ENCODE measurements around the gene DLG1. TPM values are rescaled to one million over a fixed set of nuclear protein-coding genes. Genes with fewer than 3 reads are reported as not detected.

Gene DLG1
- total and polyA plus RNA-seq, 2 donors from 2014 or later: 19.4 to 101 TPM

GRCh38 chr3:197328198-197328597, 29.8 kb upstream of the DLG1 start:
- Histone ChIP-seq H3K36me3 (ENCODE audit: control insufficient read depth in 2 of 3, insufficient read depth in 3 of 3, low read length in 3 of 3) (no peaks in the 10 kb centered on the region), H3K9ac (ENCODE audit: low read length in 3 of 3) (no peak overlapping the region), H3K4me1 (ENCODE audit: control insufficient read depth in 2 of 3, insufficient read depth in 2 of 3, low read depth in 1 of 3, low read length in 3 of 3) (no peaks in the 10 kb centered on the region), H3K9me3 (ENCODE audit: control insufficient read depth in 2 of 3, insufficient read depth in 1 of 3, low read length in 3 of 3) (no peaks in the 10 kb centered on the region), H3K27me3 (ENCODE audit: control insufficient read depth, insufficient read depth, low read length) (no peaks in the 10 kb centered on the region), H3K27ac (ENCODE audit: low read depth in 2 of 2, low read length in 2 of 2) (no peak overlapping the region), H3K4me3 (ENCODE audit: low read length in 3 of 3) (no peak overlapping the region)
- intact Hi-C loops (cut with DNase I): no loop called here
- TF ChIP-seq CTCF (IDR thresholded peaks at IDR 0.05; ENCODE audit: borderline replicate concordance, extremely low read depth, insufficient read depth): no peak
- FAIRE-seq (no peak), DNase-seq (no peak)

- DNase-seq (no peak), FAIRE-seq (no peak)
- no peak for TF ChIP-seq CTCF (IDR thresholded peaks at IDR 0.05; ENCODE audit: borderline replicate concordance, extremely low read depth, insufficient read depth)
- intact Hi-C loops (cut with DNase I): no loop called here
- H3K4me1 ChIP-seq (ENCODE audit: control insufficient read depth in 2 of 3, insufficient read depth in 2 of 3, low read depth in 1 of 3, low read length in 3 of 3): no peaks in the 10 kb centered on the region
- H3K4me3 ChIP-seq (ENCODE audit: low read length in 3 of 3): no peak overlapping the region
- no peaks in the 10 kb centered on the region for H3K9me3 ChIP-seq (ENCODE audit: control insufficient read depth in 2 of 3, insufficient read depth in 1 of 3, low read length in 3 of 3)
- H3K27me3 ChIP-seq (ENCODE audit: control insufficient read depth, insufficient read depth, low read length): no peaks in the 10 kb centered on the region
- no peak overlapping the region for H3K27ac ChIP-seq (ENCODE audit: low read depth in 2 of 2, low read length in 2 of 2)
- no peak overlapping the region for H3K9ac ChIP-seq (ENCODE audit: low read length in 3 of 3)
- H3K36me3 ChIP-seq (ENCODE audit: control insufficient read depth in 2 of 3, insufficient read depth in 3 of 3, low read length in 3 of 3): no peaks in the 10 kb centered on the region
Measured at GRCh38 chr3:197327701-197328100, 29.3 kb upstream of the DLG1 start.

GRCh38 chr3:197325773-197326172, 27.4 kb upstream of the DLG1 start:
- DNase-seq (no peak), FAIRE-seq (no peak)
- intact Hi-C loops (cut with DNase I): no loop called here
- H3K4me1 ChIP-seq (ENCODE audit: control insufficient read depth in 2 of 3, insufficient read depth in 2 of 3, low read depth in 1 of 3, low read length in 3 of 3): no peaks in the 10 kb centered on the region
- H3K9me3 ChIP-seq (ENCODE audit: control insufficient read depth in 2 of 3, insufficient read depth in 1 of 3, low read length in 3 of 3): no peaks in the 10 kb centered on the region
- no peak overlapping the region for H3K4me3 ChIP-seq (ENCODE audit: low read length in 3 of 3)
- H3K27ac ChIP-seq (ENCODE audit: low read depth in 2 of 2, low read length in 2 of 2): no peak overlapping the region
- H3K36me3 ChIP-seq (ENCODE audit: control insufficient read depth in 2 of 3, insufficient read depth in 3 of 3, low read length in 3 of 3): no peaks in the 10 kb centered on the region
- no peak overlapping the region for H3K9ac ChIP-seq (ENCODE audit: low read length in 3 of 3)
- no peaks in the 10 kb centered on the region for H3K27me3 ChIP-seq (ENCODE audit: control insufficient read depth, insufficient read depth, low read length)
- no peak for TF ChIP-seq CTCF (IDR thresholded peaks at IDR 0.05; ENCODE audit: borderline replicate concordance, extremely low read depth, insufficient read depth)

- Histone ChIP-seq H3K27ac (ENCODE audit: low read depth in 2 of 2, low read length in 2 of 2) (no peak overlapping the region), H3K4me3 (ENCODE audit: low read length in 3 of 3) (no peak overlapping the region), H3K9me3 (ENCODE audit: control insufficient read depth in 2 of 3, insufficient read depth in 1 of 3, low read length in 3 of 3) (no peaks in the 10 kb centered on the region), H3K4me1 (ENCODE audit: control insufficient read depth in 2 of 3, insufficient read depth in 2 of 3, low read depth in 1 of 3, low read length in 3 of 3) (no peaks in the 10 kb centered on the region), H3K9ac (ENCODE audit: low read length in 3 of 3) (no peak overlapping the region), H3K27me3 (ENCODE audit: control insufficient read depth, insufficient read depth, low read length) (no peaks in the 10 kb centered on the region), H3K36me3 (ENCODE audit: control insufficient read depth in 2 of 3, insufficient read depth in 3 of 3, low read length in 3 of 3) (no peaks in the 10 kb centered on the region)
- intact Hi-C loops (cut with DNase I): no loop called here
- DNase-seq (no peak), FAIRE-seq (no peak)
- no peak for TF ChIP-seq CTCF (IDR thresholded peaks at IDR 0.05; ENCODE audit: borderline replicate concordance, extremely low read depth, insufficient read depth)
Measured at GRCh38 chr3:197322149-197322548, 23.7 kb upstream of the DLG1 start.
